Astrocyte (in vitro differentiated cells and primary cell): ENCODE measurements around the gene CDX2. TPM values are rescaled to one million over a fixed set of nuclear protein-coding genes. Genes with fewer than 3 reads are reported as not detected.
"Not testable (repeated sequence)": the region's sequence is repeated elsewhere in the genome, so short reads cannot be mapped to it uniquely, and the experiment has no call there.

ENCODE experiments used
- DNase-seq: peaks from one replicate; pipeline ENCODE4 v3.0.0-alpha.2; 2010; ENCODE audit warnings: low read depth
- FAIRE-seq: peaks from 2 replicates; lab custom pipeline; 2011; peaks lifted over from hg19 to GRCh38; lab: Jason Lieb, UNC
- H2AFZ ChIP-seq: 2 replicates; pipeline ENCODE4 v1.6.0; 2012; ENCODE audit warnings: low read depth, low read length, inconsistent platforms
- H3K27ac ChIP-seq: 2 replicates; pipeline ENCODE4 v1.5.1; 2011; ENCODE audit warnings: low read depth, low read length, inconsistent platforms
- H3K27me3 ChIP-seq: 2 replicates; pipeline ENCODE4 v1.6.0; 2011; ENCODE audit warnings: low read length, inconsistent platforms; ENCODE audit not compliant: insufficient read depth
- H3K36me3 ChIP-seq: 2 replicates; pipeline ENCODE4 v1.5.1; 2011; ENCODE audit warnings: low read length, inconsistent platforms; ENCODE audit not compliant: insufficient read depth
- H3K4me1 ChIP-seq: 2 replicates; pipeline ENCODE4 v1.5.1; 2011; ENCODE audit warnings: low read length, inconsistent platforms; ENCODE audit not compliant: insufficient read depth
- H3K4me2 ChIP-seq: 2 replicates; pipeline ENCODE4 v1.6.0; 2012; ENCODE audit warnings: low read length, inconsistent platforms
- H3K4me3 ChIP-seq: 2 replicates; pipeline ENCODE4 v1.5.1; 2011; ENCODE audit warnings: low read depth, mild to moderate bottlenecking, low read length, inconsistent platforms; ENCODE audit not compliant: insufficient read depth
- H3K79me2 ChIP-seq: 2 replicates; pipeline ENCODE4 v1.6.0; 2012; ENCODE audit warnings: mild to moderate bottlenecking, low read length, inconsistent platforms; ENCODE audit not compliant: insufficient read depth
- H3K9ac ChIP-seq: 2 replicates; pipeline ENCODE4 v1.6.0; 2012; ENCODE audit warnings: mild to moderate bottlenecking, low read length, inconsistent platforms
- H3K9me3 ChIP-seq: 2 replicates; pipeline ENCODE4 v1.5.1; 2012; ENCODE audit warnings: low read depth, mild to moderate bottlenecking, low read length, inconsistent platforms; ENCODE audit not compliant: insufficient read depth
- H4K20me1 ChIP-seq: 2 replicates; pipeline ENCODE4 v1.6.0; 2012; ENCODE audit warnings: low read length, inconsistent platforms; ENCODE audit not compliant: insufficient read depth
- H3K27ac Mint-ChIP-seq: one replicate; pipeline ENCODE4 v1.8.0; 2021; ENCODE audit warnings: mild to moderate bottlenecking, mixed read lengths; ENCODE audit not compliant: unreplicated experiment
- H3K27me3 Mint-ChIP-seq: one replicate; pipeline ENCODE4 v1.8.0; 2021; ENCODE audit warnings: low read depth, mixed read lengths; ENCODE audit not compliant: unreplicated experiment
- H3K36me3 Mint-ChIP-seq: one replicate; pipeline ENCODE4 v1.8.0; 2021; ENCODE audit warnings: low read depth, mixed read lengths; ENCODE audit not compliant: unreplicated experiment
- H3K4me1 Mint-ChIP-seq: one replicate; pipeline ENCODE4 v1.8.0; 2021; ENCODE audit warnings: low read depth, mixed read lengths; ENCODE audit not compliant: unreplicated experiment
- H3K4me3 Mint-ChIP-seq: one replicate; pipeline ENCODE4 v1.8.0; 2021; ENCODE audit warnings: mild to moderate bottlenecking, moderate library complexity, mixed read lengths; ENCODE audit not compliant: unreplicated experiment
- H3K9me3 Mint-ChIP-seq: one replicate; pipeline ENCODE4 v1.8.0; 2021; ENCODE audit warnings: mild to moderate bottlenecking, mixed read lengths; ENCODE audit not compliant: unreplicated experiment
- EZH2 ChIP-seq: IDR thresholded peaks from 2 replicates; pipeline ENCODE4 v1.6.1; 2012; ENCODE audit warnings: mild to moderate bottlenecking, low read length, inconsistent platforms; ENCODE audit not compliant: insufficient read depth
- total RNA-seq: library from RNA; stranded (reverse); gene quantifications from 2 replicates; pipeline ENCODE4 v1.2.1, GENCODE V29; 2021
- TF ChIP-seq, protein P1 (sequence below): IDR thresholded peaks from 2 replicates; pipeline ENCODE4 v1.5.1; 2011; ENCODE audit warnings: low read depth, mild to moderate bottlenecking, inconsistent platforms, low read length, moderate library complexity; ENCODE audit not compliant: insufficient read depth

CDX2 gene
- total RNA-seq, 1 donor from 2014 or later: not detected

GRCh38 chr13:28012896-28013295, 43.8 kb upstream of the CDX2 start:
- no peak overlapping the region for H3K27ac Mint-ChIP-seq

DNA sequence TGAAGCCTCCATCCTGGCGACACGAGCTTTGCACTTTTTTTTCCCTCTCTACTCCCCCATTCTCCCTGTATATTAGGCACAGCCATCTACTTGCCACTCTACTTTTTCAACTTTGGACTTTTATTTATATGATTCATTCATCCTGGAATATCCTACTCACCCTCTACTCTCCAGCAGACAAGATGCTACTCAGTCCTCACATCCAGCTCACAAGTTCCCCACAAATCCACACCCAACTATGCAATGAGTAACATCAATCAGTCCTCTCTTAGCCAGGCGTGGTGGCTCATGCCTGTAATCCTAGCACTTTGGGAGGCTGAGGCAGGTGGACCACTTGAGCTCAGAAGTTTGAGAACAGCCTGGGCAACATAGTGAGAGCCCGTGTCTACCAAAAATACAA, 43.3 kb upstream of the CDX2 start:
- H3K79me2 ChIP-seq: no peaks in the 10 kb centered on the region
- Mint-ChIP-seq H3K9me3 (no peaks in the 10 kb centered on the region), H3K27ac (no peak overlapping the region), H3K4me3 (no peak overlapping the region), H3K27me3 (peaks cover 4% of the 10 kb centered on the region), H3K4me1 (peaks cover 3% of the 10 kb centered on the region), H3K36me3 (no peaks in the 10 kb centered on the region)
- no peak overlapping the region for H3K27ac ChIP-seq
- DNase-seq (no peak), FAIRE-seq (no peak)
- no peaks in the 10 kb centered on the region for H4K20me1 ChIP-seq
- H3K36me3 ChIP-seq: no peaks in the 10 kb centered on the region
- no peaks in the 10 kb centered on the region for H3K4me1 ChIP-seq
- no peak overlapping the region for H3K4me2 ChIP-seq
- no peaks in the 10 kb centered on the region for H3K27me3 ChIP-seq
- no peak overlapping the region for H2AFZ ChIP-seq
- H3K4me3 ChIP-seq: no peak overlapping the region
- no peaks in the 10 kb centered on the region for H3K9me3 ChIP-seq
- no peak for TF ChIP-seq EZH2
- TF ChIP-seq, protein P1, sequence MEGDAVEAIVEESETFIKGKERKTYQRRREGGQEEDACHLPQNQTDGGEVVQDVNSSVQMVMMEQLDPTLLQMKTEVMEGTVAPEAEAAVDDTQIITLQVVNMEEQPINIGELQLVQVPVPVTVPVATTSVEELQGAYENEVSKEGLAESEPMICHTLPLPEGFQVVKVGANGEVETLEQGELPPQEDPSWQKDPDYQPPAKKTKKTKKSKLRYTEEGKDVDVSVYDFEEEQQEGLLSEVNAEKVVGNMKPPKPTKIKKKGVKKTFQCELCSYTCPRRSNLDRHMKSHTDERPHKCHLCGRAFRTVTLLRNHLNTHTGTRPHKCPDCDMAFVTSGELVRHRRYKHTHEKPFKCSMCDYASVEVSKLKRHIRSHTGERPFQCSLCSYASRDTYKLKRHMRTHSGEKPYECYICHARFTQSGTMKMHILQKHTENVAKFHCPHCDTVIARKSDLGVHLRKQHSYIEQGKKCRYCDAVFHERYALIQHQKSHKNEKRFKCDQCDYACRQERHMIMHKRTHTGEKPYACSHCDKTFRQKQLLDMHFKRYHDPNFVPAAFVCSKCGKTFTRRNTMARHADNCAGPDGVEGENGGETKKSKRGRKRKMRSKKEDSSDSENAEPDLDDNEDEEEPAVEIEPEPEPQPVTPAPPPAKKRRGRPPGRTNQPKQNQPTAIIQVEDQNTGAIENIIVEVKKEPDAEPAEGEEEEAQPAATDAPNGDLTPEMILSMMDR: no peak
- H3K9ac ChIP-seq: no peak overlapping the region

More at GRCh38 chr13:28012896-28013295, 43.8 kb upstream of the CDX2 start:
- peaks cover 4% of the 10 kb centered on the region for H3K27me3 Mint-ChIP-seq
- peaks cover 3% of the 10 kb centered on the region for H3K4me1 Mint-ChIP-seq
- FAIRE-seq: no peak
- Histone ChIP-seq H3K27me3 (no peaks in the 10 kb centered on the region), H3K4me3 (no peak overlapping the region), H3K9ac (no peak overlapping the region), H2AFZ (no peak overlapping the region), H3K36me3 (no peaks in the 10 kb centered on the region), H3K27ac (no peak overlapping the region), H3K4me1 (no peaks in the 10 kb centered on the region), H4K20me1 (no peaks in the 10 kb centered on the region), H3K4me2 (no peak overlapping the region), H3K9me3 (no peaks in the 10 kb centered on the region), H3K79me2 (no peaks in the 10 kb centered on the region)
- H3K36me3 Mint-ChIP-seq: no peaks in the 10 kb centered on the region
- H3K9me3 Mint-ChIP-seq: no peaks in the 10 kb centered on the region
- H3K4me3 Mint-ChIP-seq: no peak overlapping the region
- TF ChIP-seq, protein P1: no peak
- no peak for TF ChIP-seq EZH2
- no peak for DNase-seq

- peaks cover 3% of the 10 kb centered on the region for H3K4me1 Mint-ChIP-seq
- Histone ChIP-seq H3K4me2 (no peak overlapping the region), H3K36me3 (no peaks in the 10 kb centered on the region), H3K27me3 (no peaks in the 10 kb centered on the region), H3K79me2 (no peaks in the 10 kb centered on the region), H3K4me1 (no peaks in the 10 kb centered on the region), H3K4me3 (no peak overlapping the region), H2AFZ (no peak overlapping the region), H3K9me3 (no peaks in the 10 kb centered on the region), H3K27ac (no peak overlapping the region), H4K20me1 (no peaks in the 10 kb centered on the region), H3K9ac (no peak overlapping the region)
- no peaks in the 10 kb centered on the region for H3K27me3 Mint-ChIP-seq
- no peak for FAIRE-seq
- H3K9me3 Mint-ChIP-seq: no peaks in the 10 kb centered on the region
- no peak overlapping the region for H3K4me3 Mint-ChIP-seq
- H3K36me3 Mint-ChIP-seq: no peaks in the 10 kb centered on the region
- TF ChIP-seq EZH2: no peak
- TF ChIP-seq, protein P1: no peak
- DNase-seq: no peak
- no peak overlapping the region for H3K27ac Mint-ChIP-seq
These were observed 40.9 kb upstream of the CDX2 start for GRCh38 chr13:28010046-28010445.

DNA sequence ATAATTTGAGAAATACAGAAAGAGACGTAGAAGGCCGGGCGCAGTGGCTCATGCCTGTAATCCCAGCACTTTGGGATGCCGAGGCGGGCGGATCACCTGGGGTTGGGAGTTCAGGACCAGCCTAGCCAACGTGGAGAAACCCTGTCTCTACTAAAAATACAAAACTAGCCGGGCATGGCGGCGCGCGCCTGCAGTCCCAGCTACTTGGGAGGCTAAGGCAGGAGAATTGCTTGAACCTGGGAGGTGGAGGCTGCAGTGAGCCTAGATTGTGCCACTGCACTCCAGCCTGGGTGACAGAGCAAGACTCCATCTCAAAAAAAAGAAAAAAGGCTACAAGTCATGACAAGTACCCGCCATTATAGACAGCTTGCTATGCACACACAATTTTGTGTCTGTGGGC, 35.9 kb upstream of the CDX2 start:
- not testable (repeated sequence) for H2AFZ ChIP-seq, H4K20me1 ChIP-seq, H3K4me3 Mint-ChIP-seq, H3K36me3 Mint-ChIP-seq, H3K9ac ChIP-seq, H3K27ac ChIP-seq, H3K9me3 Mint-ChIP-seq, H3K27me3 Mint-ChIP-seq, H3K4me2 ChIP-seq, H3K79me2 ChIP-seq, H3K4me1 ChIP-seq, FAIRE-seq, H3K4me1 Mint-ChIP-seq, H3K27ac Mint-ChIP-seq, H3K36me3 ChIP-seq, H3K9me3 ChIP-seq, H3K4me3 ChIP-seq, H3K27me3 ChIP-seq, DNase-seq
